DND-41 (cell line): ENCODE results near the gene ABHD16A.

Source experiments
- CTCF ChIP-seq: IDR thresholded peaks from 2 replicates; pipeline ENCODE4 v1.5.1; 2012; ENCODE audit warnings: borderline replicate concordance, low read length, moderate library complexity, mild to moderate bottlenecking; ENCODE audit not compliant: poor library complexity, severe bottlenecking; ENCODE audit errors: extremely low read depth
- EZH2 ChIP-seq: IDR thresholded peaks from 3 replicates; pipeline ENCODE4 v1.6.1; 2012; ENCODE audit warnings: borderline replicate concordance, low read depth, mild to moderate bottlenecking, moderate library complexity, low read length, inconsistent platforms; ENCODE audit not compliant: severe bottlenecking

GRCh38 chr6:31643818-31644454 is 59.2 kb downstream of the ABHD16A start:
- TF ChIP-seq EZH2 (no peak), CTCF (no peak)
